Cardiac muscle cell (in vitro differentiated cells and primary cell): ENCODE measurements around the gene DDX43. TPM values are rescaled to one million over a fixed set of nuclear protein-coding genes. Genes with fewer than 3 reads are reported as not detected.
"Not testable (repeated sequence)": the region's sequence is repeated elsewhere in the genome, so short reads cannot be mapped to it uniquely, and the experiment has no call there.

Experiments
- DNase-seq, 2 donors: peaks; one replicate each; pipeline versions ENCODE4 v3.0.0 to v3.0.0-alpha.2; 2010 to 2017; ENCODE audit warnings: low read depth in 1 of 2, low spot score in 1 of 2
- H3K27ac ChIP-seq: fragments of 200-600 bp; sonication (generic); 2 replicates; pipeline ENCODE4 v1.5.1; 2016
- H3K27me3 ChIP-seq: fragments of 200-600 bp; sonication (generic); 2 replicates; pipeline ENCODE4 v1.6.0; 2016; ENCODE audit warnings: control low read depth
- H3K36me3 ChIP-seq: fragments of 200-600 bp; sonication (generic); 2 replicates; pipeline ENCODE4 v1.5.1; 2016; ENCODE audit warnings: control low read depth
- H3K4me1 ChIP-seq: fragments of 200-600 bp; sonication (generic); 2 replicates; pipeline ENCODE4 v1.8.1; 2017; ENCODE audit warnings: low read depth, mild to moderate bottlenecking, mixed run types
- H3K4me3 ChIP-seq: fragments of 200-600 bp; sonication (generic); 2 replicates; pipeline ENCODE4 v1.5.1; 2016; ENCODE audit warnings: mild to moderate bottlenecking
- H3K9me3 ChIP-seq: fragments of 200-600 bp; sonication (generic); 2 replicates; pipeline ENCODE4 v1.5.1; 2017; ENCODE audit warnings: low read depth, mild to moderate bottlenecking, control low read depth
- CTCF ChIP-seq: IDR thresholded peaks from 2 replicates; pipeline ENCODE4 v1.5.1; 2012; ENCODE audit warnings: low read depth, mild to moderate bottlenecking, low read length
- polyA plus RNA-seq: library from polyadenylated mRNA; unstranded; fragments of >200 nt; fragmentation: Nextera tagmentation; extraction: Ambion mirVana; gene quantifications from 2 replicates; pipeline ENCODE4 v1.2.1, GENCODE V29; 2016
- total RNA-seq: library from RNA; depleted of rRNA; stranded (reverse); fragments of >200 nt; gene quantifications from 2 replicates; pipeline ENCODE4 v1.2.3, GENCODE V29; 2016

DDX43 gene
- total and polyA plus RNA-seq, 2 experiments from 2014 or later: not detected

GRCh38 chr6:73389854-73390253 lies 4.8 kb upstream of the DDX43 start:
- Histone ChIP-seq H3K36me3 (no peaks in the 10 kb centered on the region), H3K4me1 (no peaks in the 10 kb centered on the region), H3K4me3 (no peak overlapping the region), H3K9me3 (no peaks in the 10 kb centered on the region), H3K27ac (no peak overlapping the region), H3K27me3 (no peaks in the 10 kb centered on the region)
- TF ChIP-seq CTCF: no peak
- no peak for DNase-seq

- H3K4me1 ChIP-seq: no peaks in the 10 kb centered on the region
- H3K36me3 ChIP-seq: no peaks in the 10 kb centered on the region
- no peak for DNase-seq
- no peak for TF ChIP-seq CTCF
- H3K4me3 ChIP-seq: no peak overlapping the region
- no peaks in the 10 kb centered on the region for H3K27me3 ChIP-seq
- H3K27ac ChIP-seq: no peak overlapping the region
- H3K9me3 ChIP-seq: no peaks in the 10 kb centered on the region
Measured at GRCh38 chr6:73391675-73392074, 3.0 kb upstream of the DDX43 start.

GRCh38 chr6:73392188-73392587 lies 2.4 kb upstream of the DDX43 start:
- H3K27ac ChIP-seq, DNase-seq, H3K9me3 ChIP-seq, H3K4me1 ChIP-seq, H3K27me3 ChIP-seq, H3K36me3 ChIP-seq, H3K4me3 ChIP-seq: not testable (repeated sequence)

- Histone ChIP-seq H3K27me3 (no peaks in the 10 kb centered on the region), H3K4me3 (no peak overlapping the region), H3K36me3 (no peaks in the 10 kb centered on the region), H3K9me3 (no peaks in the 10 kb centered on the region), H3K4me1 (no peaks in the 10 kb centered on the region), H3K27ac (no peak overlapping the region)
- no peak for TF ChIP-seq CTCF
- no peak for DNase-seq
Measured at GRCh38 chr6:73393278-73393677, 1.4 kb upstream of the DDX43 start.

GRCh38 chr6:73395875-73396274 lies 1.2 kb downstream of the DDX43 start:
- no peak for DNase-seq
- H3K27me3 ChIP-seq: no peaks in the 10 kb centered on the region
- TF ChIP-seq CTCF: no peak
- H3K36me3 ChIP-seq: no peaks in the 10 kb centered on the region
- no peak overlapping the region for H3K27ac ChIP-seq
- no peak overlapping the region for H3K4me3 ChIP-seq
- no peaks in the 10 kb centered on the region for H3K4me1 ChIP-seq
- H3K9me3 ChIP-seq: no peaks in the 10 kb centered on the region

- Histone ChIP-seq H3K4me3 (no peak overlapping the region), H3K9me3 (no peaks in the 10 kb centered on the region), H3K4me1 (no peaks in the 10 kb centered on the region), H3K27ac (no peak overlapping the region), H3K27me3 (no peaks in the 10 kb centered on the region), H3K36me3 (no peaks in the 10 kb centered on the region)
- no peak for TF ChIP-seq CTCF
- DNase-seq: no peak
Measured at GRCh38 chr6:73400656-73401055, 6.0 kb downstream of the DDX43 start.
